ENCODE measurements around the gene KPNA3.

- TF ChIP-seq CTCF (conservative IDR thresholded peaks at IDR 0.05; ENCODE audit: low read depth, low read length): no peak
- no peak for TF ChIP-seq EZH2 (IDR thresholded peaks at IDR 0.05; ENCODE audit: low read length, unreplicated experiment)
Observed at GRCh38 chr13:49681842-49682435, 110.5 kb downstream of the KPNA3 start.
